ENCODE measurements around the gene PALLD. TPM values are rescaled to one million over a fixed set of nuclear protein-coding genes. Genes with fewer than 3 reads are reported as not detected.
A peak's percentile ranks its signal among the peaks of the same experiment; 100 is the strongest.
"Not testable (repeated sequence)": the region's sequence is repeated elsewhere in the genome, so short reads cannot be mapped to it uniquely, and the experiment has no call there.

Gene PALLD
- total RNA-seq, result 1,000 to 10,000 TPM; 1,233 to 1,991 (median 1,564) TPM
- polyA plus RNA-seq, result 10 to 100 TPM; 40.7 to 72.1 (median 71.5) TPM

- WGBS, 2 donors, result 56 to 71% methylated on average over 5 of the region's 5 CpGs
These were observed at the start of gene PALLD for GRCh38 chr4:168496834-168497233. TSS of gene PALLD (plus strand) at chr4:168497052.

GRCh38 chr4:168449063-168449462, 47.8 kb upstream of the PALLD start:
- WGBS, 2 donors, result 91 to 99% methylated on average over 3 of the region's 3 CpGs
- intact Hi-C loops (cut with DNase I); H3K27ac ChIP-seq; H3K4me3 ChIP-seq; H3K27me3 ChIP-seq; DNase-seq; H3K9me3 ChIP-seq; H3K4me1 ChIP-seq: not testable (repeated sequence)
- peaks cover 0 to 15% (median 0%) of the 10 kb centered on the region in 4 donors for H3K36me3 ChIP-seq

More at GRCh38 chr4:168496834-168497233, at the start of gene PALLD:
- H3K36me3 ChIP-seq, result no peaks in the 10 kb centered on the region
- peak within 1 kb of the TSS in 1 of 4 donors; percentile 1 for H3K4me3 ChIP-seq
- DNase-seq, result no peak
- no peaks in the 10 kb centered on the region for H3K9me3 ChIP-seq
- TF ChIP-seq CTCF (IDR thresholded peaks at IDR 0.05) (no peak), POLR2A (IDR thresholded peaks at IDR 0.05) (no peak), POLR2AphosphoS5 (IDR thresholded peaks at IDR 0.05) (peak in 1 of 4 donors; percentile 18), EP300 (IDR thresholded peaks at IDR 0.05) (no peak)
- H3K27me3 ChIP-seq, result no peaks in the 10 kb centered on the region
- H3K27ac ChIP-seq, result no peak within 1 kb of the TSS
- intact Hi-C loops (cut with DNase I), result no loop called here
- H3K4me1 ChIP-seq, result no peaks in the 10 kb centered on the region

GRCh38 chr4:168449719-168450452, 47.0 kb upstream of the PALLD start:
- H3K27me3 ChIP-seq, result no peaks in the 10 kb centered on the region
- intact Hi-C loops (cut with DNase I), result no loop called here
- H3K9me3 ChIP-seq, result no peaks in the 10 kb centered on the region
- H3K36me3 ChIP-seq, result peaks cover 0 to 16% (median 0%) of the 10 kb centered on the region in 4 donors
- 64 to 76% methylated on average over 5 of the region's 5 CpGs for WGBS, 2 donors
- H3K4me3 ChIP-seq, result no peak overlapping the region
- DNase-seq, result peak; percentile 71
- TF ChIP-seq CTCF (IDR thresholded peaks at IDR 0.05), result no peak
- TF ChIP-seq POLR2AphosphoS5 (IDR thresholded peaks at IDR 0.05), result no peak
- no peak for TF ChIP-seq EP300 (IDR thresholded peaks at IDR 0.05)
- TF ChIP-seq POLR2A (IDR thresholded peaks at IDR 0.05), result no peak
- H3K4me1 ChIP-seq, result no peaks in the 10 kb centered on the region
- H3K27ac ChIP-seq, result no peak overlapping the region

GRCh38 chr4:168451331-168451730, 45.5 kb upstream of the PALLD start:
- intact Hi-C loops (cut with DNase I), result no loop called here
- no peak overlapping the region for H3K4me3 ChIP-seq
- WGBS, 2 donors, result 94 to 97% methylated on average over 2 of the region's 2 CpGs

More at GRCh38 chr4:168451331-168451730, 45.5 kb upstream of the PALLD start:
- Histone ChIP-seq H3K36me3 (peaks cover 0 to 28% (median 0%) of the 10 kb centered on the region in 4 donors), H3K27ac (no peak overlapping the region), H3K9me3 (no peaks in the 10 kb centered on the region), H3K27me3 (no peaks in the 10 kb centered on the region), H3K4me1 (no peaks in the 10 kb centered on the region)
- TF ChIP-seq CTCF (IDR thresholded peaks at IDR 0.05) (no peak), POLR2AphosphoS5 (IDR thresholded peaks at IDR 0.05) (no peak), POLR2A (IDR thresholded peaks at IDR 0.05) (no peak), EP300 (IDR thresholded peaks at IDR 0.05) (no peak)
- no peak for DNase-seq

Measured in sigmoid colon (tissue), 7 donors.